Measurements from ENCODE around the gene CNOT11. TPM values are rescaled to one million over a fixed set of nuclear protein-coding genes. Genes with fewer than 3 reads are reported as not detected.

CNOT11 gene
- total and polyA plus RNA-seq, 2 of the 8 experiments (the other 6 are each of a cell fraction or from before 2014, with no cell fraction given) = 41.5 to 54.6 TPM

DNA sequence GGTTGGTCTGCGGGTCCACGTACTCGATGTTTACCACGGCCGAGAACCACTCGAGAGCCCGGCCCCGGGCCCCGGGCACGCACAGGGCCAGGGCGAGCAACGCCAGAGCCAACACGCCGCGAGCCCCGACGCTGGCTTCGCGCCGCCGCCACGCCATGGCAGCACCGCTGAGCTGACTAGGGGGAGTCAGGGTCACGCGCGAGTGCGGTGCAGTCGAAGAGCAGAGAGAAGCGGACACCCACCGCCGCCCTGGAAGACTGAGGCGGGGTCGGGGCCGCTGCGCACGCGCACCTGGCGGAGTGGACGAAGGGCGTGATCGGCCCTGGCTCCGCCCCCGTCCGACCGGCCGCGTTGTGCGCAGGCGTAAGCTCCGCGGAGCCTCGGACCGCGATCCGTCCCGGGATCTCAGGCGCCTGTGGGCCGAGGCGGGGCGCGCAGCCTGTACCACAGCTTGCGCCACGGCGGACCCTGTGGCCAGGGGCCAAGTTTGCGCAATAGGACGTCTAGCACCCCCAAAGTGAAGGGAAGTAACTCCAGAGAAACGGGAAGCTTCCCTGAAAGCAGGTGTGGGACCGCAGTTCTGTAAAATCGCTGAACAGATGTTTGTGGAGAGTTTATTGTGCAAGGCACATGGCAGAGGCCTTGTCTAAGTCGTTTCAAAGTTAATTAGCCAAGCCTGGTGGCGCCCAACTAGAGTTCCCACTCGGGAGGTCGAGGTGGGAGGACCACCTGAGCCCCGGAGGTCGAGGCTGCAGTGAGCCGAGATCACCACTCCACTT is 55.9 kb downstream of the CNOT11 start, which contains the start of gene RNF149 (continued):
- TF ChIP-seq, protein P1, sequence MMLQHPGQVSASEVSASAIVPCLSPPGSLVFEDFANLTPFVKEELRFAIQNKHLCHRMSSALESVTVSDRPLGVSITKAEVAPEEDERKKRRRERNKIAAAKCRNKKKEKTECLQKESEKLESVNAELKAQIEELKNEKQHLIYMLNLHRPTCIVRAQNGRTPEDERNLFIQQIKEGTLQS (IDR thresholded peaks at IDR 0.05; ENCODE audit: insufficient read depth, low read depth, low read length) = no peak
- TF ChIP-seq, protein P2, sequence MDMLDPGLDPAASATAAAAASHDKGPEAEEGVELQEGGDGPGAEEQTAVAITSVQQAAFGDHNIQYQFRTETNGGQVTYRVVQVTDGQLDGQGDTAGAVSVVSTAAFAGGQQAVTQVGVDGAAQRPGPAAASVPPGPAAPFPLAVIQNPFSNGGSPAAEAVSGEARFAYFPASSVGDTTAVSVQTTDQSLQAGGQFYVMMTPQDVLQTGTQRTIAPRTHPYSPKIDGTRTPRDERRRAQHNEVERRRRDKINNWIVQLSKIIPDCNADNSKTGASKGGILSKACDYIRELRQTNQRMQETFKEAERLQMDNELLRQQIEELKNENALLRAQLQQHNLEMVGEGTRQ (IDR thresholded peaks at IDR 0.05; ENCODE audit: low read length) = no peak
- TF ChIP-seq BACH1 (IDR thresholded peaks at IDR 0.05; ENCODE audit: low read length) (peak; percentile 28; the same call in 1 of the 2 replicates), KDM5A (IDR thresholded peaks at IDR 0.05; ENCODE audit: low read length) (no peak), JUND (IDR thresholded peaks at IDR 0.05; ENCODE audit: low read length) (no peak), BRCA1 (IDR thresholded peaks at IDR 0.05; ENCODE audit: low read depth, low read length) (no peak), GTF2F1 (IDR thresholded peaks at IDR 0.05; ENCODE audit: borderline replicate concordance, low read depth, low read length) (no peak), TBP (IDR thresholded peaks at IDR 0.05; ENCODE audit: low read depth, low read length) (no peak; the same call in 1 of the 2 replicates), POLR2AphosphoS5 (IDR thresholded peaks at IDR 0.05; ENCODE audit: low read depth, low read length) (peak; percentile 66), KDM1A (IDR thresholded peaks at IDR 0.05; ENCODE audit: borderline replicate concordance, low read length) (peak; percentile 42; the same call in 1 of the 2 replicates)
